ENCODE results near the gene TCIRG1.

- TF ChIP-seq TCF4 (CRISPR knock-in tag; IDR thresholded peaks at IDR 0.05; ENCODE audit: borderline replicate concordance) (no peak), ZNF70 (CRISPR knock-in tag; IDR thresholded peaks at IDR 0.05) (no peak), PATZ1 (CRISPR knock-in tag; IDR thresholded peaks at IDR 0.05; ENCODE audit: borderline replicate concordance) (no peak), ARNTL (CRISPR knock-in tag; IDR thresholded peaks at IDR 0.05; ENCODE audit: borderline replicate concordance, low read depth) (no peak), CREB5 (CRISPR knock-in tag; IDR thresholded peaks at IDR 0.05; ENCODE audit: low read depth) (no peak), RARB (CRISPR knock-in tag; IDR thresholded peaks at IDR 0.05) (no peak)
Measured at GRCh38 chr11:68043029-68043348, 4.2 kb downstream of the TCIRG1 start.

Measured in SK-N-SH treated with all-trans-retinoic acid at 6 μM for 48 hours (cell line).